BLaER1 treated with 17β-estradiol and CSF1 and Interleukin-3, amounts not matched to agents 10 nM and 100 nM (cell line): ENCODE data around the gene CPN2.

ENCODE experiments used
- H3K27ac ChIP-seq, 11 experiments: shearing (Covaris generic); formaldehyde crosslinking; 2 replicates each; pipeline ENCODE4 v1.8.1; 2022
- H3K27me3 ChIP-seq, 11 experiments: shearing (Covaris generic); formaldehyde crosslinking; 2 replicates each; pipeline ENCODE4 v1.8.1; 2022
- H3K36me3 ChIP-seq, 11 experiments: shearing (Covaris generic); formaldehyde crosslinking; 2 replicates each; pipeline ENCODE4 v1.8.1; 2022
- H3K4me1 ChIP-seq, 10 experiments: shearing (Covaris generic); formaldehyde crosslinking; 2 replicates each; pipeline ENCODE4 v1.8.1; 2022
- H3K4me2 ChIP-seq, 11 experiments: shearing (Covaris generic); formaldehyde crosslinking; 2 replicates each; pipeline ENCODE4 v1.8.1; 2022
- H3K4me3 ChIP-seq, 10 experiments: shearing (Covaris generic); formaldehyde crosslinking; 2 replicates each; pipeline ENCODE4 v1.8.1; 2022
- H3K9ac ChIP-seq, 11 experiments: shearing (Covaris generic); formaldehyde crosslinking; 2 replicates each; pipeline ENCODE4 v1.8.1; 2022
- H3K9me3 ChIP-seq, 11 experiments: shearing (Covaris generic); formaldehyde crosslinking; replicated peaks in 1 of 11; 2 replicates each; pipeline ENCODE4 v1.8.1; 2022
- H4K20me1 ChIP-seq, 11 experiments: shearing (Covaris generic); formaldehyde crosslinking; 2 replicates each; pipeline ENCODE4 v1.8.1; 2022
- Cebpa-rat ChIP-seq, 11 experiments: shearing (Covaris generic); IDR thresholded peaks; 2 replicates each; pipeline ENCODE4 v1.8.1; 2022

The CPN2 gene

DNA sequence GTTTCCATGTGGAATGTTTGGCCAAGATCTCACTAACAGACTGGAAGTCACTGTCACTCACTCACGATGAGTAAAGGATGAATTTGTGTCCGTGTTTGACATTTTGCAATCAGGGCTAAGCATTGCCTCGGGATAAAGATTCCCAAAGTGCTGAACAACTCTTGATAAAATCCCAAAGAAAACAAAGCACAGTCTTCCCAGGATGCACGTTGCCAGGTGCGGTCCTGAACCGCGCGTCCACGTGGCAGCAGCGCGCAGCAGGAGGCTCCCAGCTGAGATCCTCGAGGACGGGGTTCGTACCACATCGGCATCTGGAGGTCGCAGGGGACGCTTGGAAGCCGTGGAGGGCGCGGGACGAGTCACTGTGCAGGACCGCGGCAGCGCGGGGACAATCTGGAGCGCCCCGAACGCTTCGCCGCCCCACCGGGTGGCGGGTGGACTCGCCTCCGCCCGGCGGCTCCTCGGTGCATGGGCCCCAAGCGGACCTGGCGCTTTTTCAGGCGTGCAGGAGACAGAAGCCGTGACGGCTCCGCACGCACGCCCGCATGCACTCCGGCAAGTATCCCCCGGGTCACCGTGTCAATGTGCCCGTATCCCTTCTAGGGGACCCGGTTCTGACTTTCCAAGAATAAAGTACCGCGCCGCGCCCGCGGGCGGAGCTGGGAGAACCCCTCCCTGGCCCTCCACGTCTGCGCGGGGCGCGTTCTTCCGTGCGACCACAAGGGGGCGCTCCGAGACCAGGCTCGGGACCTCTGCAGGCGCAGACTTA is 17.7 kb downstream of the CPN2 start:
- peak overlapping the region; percentile 85 to 98 (median 93) for H3K4me2 ChIP-seq
- H3K9ac ChIP-seq: peak overlapping the region; percentile 7 to 71 (median 43); a peak in 15 of 22 replicates
- H3K4me3 ChIP-seq: peak overlapping the region; percentile 51 to 70 (median 59)
- H3K36me3 ChIP-seq: no peaks in the 10 kb centered on the region
- H3K9me3 ChIP-seq: no peaks in the 10 kb centered on the region
- TF ChIP-seq Cebpa-rat (IDR thresholded peaks at IDR 0.05): no peak
- H3K27me3 ChIP-seq: peaks cover 20 to 37% (median 27%) of the 10 kb centered on the region in 11 experiments
- no peaks in the 10 kb centered on the region; a peak in 2 of 22 replicates for H4K20me1 ChIP-seq
- H3K27ac ChIP-seq: no peak overlapping the region
- H3K4me1 ChIP-seq: peaks cover 15 to 36% (median 25%) of the 10 kb centered on the region in 10 experiments

DNA sequence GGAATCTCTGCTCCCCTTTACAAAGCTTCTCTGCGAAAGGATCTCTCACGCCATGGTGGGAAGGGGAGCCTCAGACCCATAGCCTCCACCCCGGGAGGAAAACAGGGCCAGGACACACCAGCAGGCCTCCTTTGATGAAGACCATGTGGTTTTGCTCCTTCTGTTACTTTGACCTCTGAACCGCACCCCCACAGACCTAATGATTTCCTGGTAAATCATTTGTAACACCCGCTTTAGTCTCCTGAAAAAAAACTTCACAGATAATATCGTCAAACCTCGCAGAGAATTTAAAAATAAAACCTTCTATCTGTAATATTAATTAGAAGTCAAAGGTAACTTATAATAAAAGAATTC is 18.3 kb downstream of the CPN2 start:
- no peak overlapping the region for H3K27ac ChIP-seq
- H3K9me3 ChIP-seq: no peaks in the 10 kb centered on the region
- TF ChIP-seq Cebpa-rat (IDR thresholded peaks at IDR 0.05): no peak
- H3K9ac ChIP-seq: no peak overlapping the region
- peak overlapping the region in 1 of 10 experiments; percentile 62; a peak in 3 of 20 replicates for H3K4me3 ChIP-seq
- peak overlapping the region in 4 of 11 experiments; percentile 87 to 97 (median 94); a peak in 7 of 22 replicates for H3K4me2 ChIP-seq
- H4K20me1 ChIP-seq: no peaks in the 10 kb centered on the region; a peak in 2 of 22 replicates
- peaks cover 20 to 37% (median 27%) of the 10 kb centered on the region in 11 experiments for H3K27me3 ChIP-seq
- H3K4me1 ChIP-seq: peaks cover 15 to 36% (median 25%) of the 10 kb centered on the region in 10 experiments
- H3K36me3 ChIP-seq: no peaks in the 10 kb centered on the region

DNA sequence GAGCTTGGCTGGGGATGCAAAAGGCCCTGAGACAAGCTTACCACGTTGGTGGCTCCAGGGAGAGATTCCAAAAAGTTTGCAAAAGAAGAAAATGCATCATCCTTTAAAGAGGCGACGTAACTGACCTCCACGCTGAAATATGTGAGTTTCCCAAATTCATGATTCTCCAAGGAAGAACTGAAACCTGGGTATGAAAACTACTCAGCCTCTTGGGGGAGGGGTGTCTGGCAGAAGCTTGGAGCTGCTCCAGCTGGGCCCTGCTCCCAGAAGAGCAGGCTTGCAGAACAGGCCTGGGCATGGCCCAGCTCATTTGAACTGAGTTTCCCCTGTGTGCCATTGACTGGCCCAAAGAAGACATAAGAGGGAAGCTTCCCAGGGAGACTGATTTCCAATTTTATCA is 20.5 kb downstream of the CPN2 start:
- Histone ChIP-seq H4K20me1 (no peaks in the 10 kb centered on the region; a peak in 2 of 22 replicates), H3K9ac (0 out of 22 replicates have a peak overlapping the region, but pooled peaks of 1 of the 11 experiments have one; percentile 36), H3K4me1 (peaks cover 11 to 20% (median 17%) of the 10 kb centered on the region in 10 experiments), H3K4me2 (peak overlapping the region in 10 of 11 experiments; percentile 8 to 58 (median 40); a peak in 16 of 22 replicates), H3K4me3 (no peak overlapping the region), H3K9me3 (peaks cover 0 to 16% (median 6%) of the 10 kb centered on the region in 11 experiments; a peak in 9 of 22 replicates), H3K27ac (no peak overlapping the region), H3K36me3 (no peaks in the 10 kb centered on the region), H3K27me3 (peaks cover 20 to 34% (median 26%) of the 10 kb centered on the region in 11 experiments)
- no peak for TF ChIP-seq Cebpa-rat (IDR thresholded peaks at IDR 0.05)

DNA sequence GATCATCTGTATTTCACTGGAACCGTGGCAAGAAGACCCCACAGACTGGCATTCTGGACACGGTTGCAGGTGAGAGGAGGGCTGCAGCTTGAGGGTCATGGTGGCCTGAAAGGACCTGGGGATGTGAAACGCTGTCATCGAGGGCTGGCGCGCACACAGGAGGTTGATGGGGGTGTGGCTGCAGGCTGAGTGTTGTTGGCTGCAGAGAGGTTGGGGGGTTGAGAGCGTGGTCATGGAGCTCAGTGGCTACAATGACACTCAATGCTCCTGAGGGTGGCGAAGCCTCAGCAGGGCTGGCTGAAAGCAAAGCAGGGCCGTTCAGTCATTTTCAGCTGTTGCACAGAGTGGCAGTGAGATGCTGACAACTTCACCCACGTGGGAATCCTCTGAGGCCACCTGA is 21.0 kb downstream of the CPN2 start:
- H3K27me3 ChIP-seq: peaks cover 20 to 31% (median 25%) of the 10 kb centered on the region in 11 experiments
- H3K4me3 ChIP-seq: no peak overlapping the region
- no peaks in the 10 kb centered on the region; a peak in 2 of 22 replicates for H4K20me1 ChIP-seq
- H3K4me1 ChIP-seq: peaks cover 8 to 17% (median 15%) of the 10 kb centered on the region in 10 experiments; a peak in 19 of 20 replicates
- peaks cover 0 to 20% (median 7%) of the 10 kb centered on the region in 11 experiments; a peak in 9 of 22 replicates for H3K9me3 ChIP-seq
- H3K9ac ChIP-seq: no peak overlapping the region
- no peaks in the 10 kb centered on the region for H3K36me3 ChIP-seq
- TF ChIP-seq Cebpa-rat (IDR thresholded peaks at IDR 0.05): no peak
- no peak overlapping the region for H3K27ac ChIP-seq
- H3K4me2 ChIP-seq: peak overlapping the region in 9 of 11 experiments; percentile 8 to 58 (median 48); a peak in 13 of 22 replicates

DNA sequence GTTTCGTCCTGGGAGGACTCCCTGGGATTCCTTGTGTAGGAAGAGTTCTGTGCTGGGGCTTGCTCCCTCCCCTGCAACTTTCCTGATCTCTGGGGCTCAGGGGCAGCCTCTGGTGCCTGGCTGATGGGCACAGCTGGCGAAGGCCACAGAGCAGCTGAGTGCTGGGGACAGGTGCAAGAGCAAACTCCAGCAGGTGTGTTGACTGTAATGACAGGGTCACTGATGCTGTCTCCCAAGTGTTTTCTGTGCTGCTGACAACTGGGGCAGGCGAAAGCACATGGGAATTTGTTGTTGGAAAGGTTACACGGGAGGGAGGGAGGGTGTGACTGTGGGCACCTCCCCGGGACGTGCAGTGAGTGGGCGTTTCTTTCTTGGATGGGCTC is 21.6 kb downstream of the CPN2 start:
- H3K36me3 ChIP-seq: no peaks in the 10 kb centered on the region
- H3K4me2 ChIP-seq: peak overlapping the region in 1 of 11 experiments; percentile 6; a peak in 1 of 22 replicates
- no peak overlapping the region for H3K9ac ChIP-seq
- peaks cover 0 to 21% (median 7%) of the 10 kb centered on the region in 11 experiments; a peak in 9 of 22 replicates for H3K9me3 ChIP-seq
- TF ChIP-seq Cebpa-rat (IDR thresholded peaks at IDR 0.05): no peak
- no peaks in the 10 kb centered on the region; a peak in 2 of 22 replicates for H4K20me1 ChIP-seq
- H3K27me3 ChIP-seq: peaks cover 20 to 31% (median 23%) of the 10 kb centered on the region in 11 experiments
- no peak overlapping the region for H3K4me3 ChIP-seq
- no peak overlapping the region for H3K27ac ChIP-seq
- H3K4me1 ChIP-seq: peaks cover 8 to 17% (median 15%) of the 10 kb centered on the region in 10 experiments; a peak in 19 of 20 replicates

DNA sequence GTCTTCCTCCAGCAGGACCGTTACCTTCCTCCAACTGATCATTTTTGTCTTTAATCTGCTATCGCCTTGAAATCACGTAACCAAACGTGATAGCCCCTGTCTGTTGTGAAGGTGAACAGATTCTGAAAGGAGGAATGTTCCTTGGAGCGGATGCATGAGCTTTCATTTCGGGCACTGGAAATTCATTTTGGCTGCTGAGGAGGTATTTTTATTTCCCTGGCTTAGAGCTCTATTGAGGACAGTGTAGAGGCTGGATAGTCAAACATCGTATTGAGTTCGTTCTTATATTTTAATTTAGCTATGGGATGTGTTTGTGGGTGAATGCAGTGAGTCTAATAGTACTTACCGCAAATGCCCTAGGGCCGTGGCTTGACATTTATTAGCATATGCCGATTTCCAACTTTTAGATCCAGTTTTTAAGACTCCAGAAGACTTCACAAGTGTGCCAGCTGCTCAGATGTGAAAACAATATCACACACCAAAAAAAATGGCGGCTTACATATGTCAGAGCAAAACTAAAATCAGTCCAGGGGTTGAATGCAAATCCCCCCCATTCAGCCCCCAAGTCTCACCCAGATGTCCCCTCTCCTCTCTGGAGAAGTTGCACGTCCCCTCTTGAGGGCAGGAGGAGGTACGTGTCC is 22.1 kb downstream of the CPN2 start:
- no peak for TF ChIP-seq Cebpa-rat (IDR thresholded peaks at IDR 0.05)
- Histone ChIP-seq H3K27ac (no peak overlapping the region), H3K36me3 (no peaks in the 10 kb centered on the region), H3K27me3 (peaks cover 20 to 31% (median 23%) of the 10 kb centered on the region in 11 experiments), H4K20me1 (no peaks in the 10 kb centered on the region; a peak in 2 of 22 replicates), H3K4me1 (peaks cover 8 to 21% (median 18%) of the 10 kb centered on the region in 10 experiments; a peak in 19 of 20 replicates), H3K4me3 (no peak overlapping the region), H3K4me2 (peak overlapping the region in 1 of 11 experiments; percentile 6; a peak in 1 of 22 replicates), H3K9ac (no peak overlapping the region), H3K9me3 (peaks cover 0 to 21% (median 7%) of the 10 kb centered on the region in 11 experiments; a peak in 9 of 22 replicates)

DNA sequence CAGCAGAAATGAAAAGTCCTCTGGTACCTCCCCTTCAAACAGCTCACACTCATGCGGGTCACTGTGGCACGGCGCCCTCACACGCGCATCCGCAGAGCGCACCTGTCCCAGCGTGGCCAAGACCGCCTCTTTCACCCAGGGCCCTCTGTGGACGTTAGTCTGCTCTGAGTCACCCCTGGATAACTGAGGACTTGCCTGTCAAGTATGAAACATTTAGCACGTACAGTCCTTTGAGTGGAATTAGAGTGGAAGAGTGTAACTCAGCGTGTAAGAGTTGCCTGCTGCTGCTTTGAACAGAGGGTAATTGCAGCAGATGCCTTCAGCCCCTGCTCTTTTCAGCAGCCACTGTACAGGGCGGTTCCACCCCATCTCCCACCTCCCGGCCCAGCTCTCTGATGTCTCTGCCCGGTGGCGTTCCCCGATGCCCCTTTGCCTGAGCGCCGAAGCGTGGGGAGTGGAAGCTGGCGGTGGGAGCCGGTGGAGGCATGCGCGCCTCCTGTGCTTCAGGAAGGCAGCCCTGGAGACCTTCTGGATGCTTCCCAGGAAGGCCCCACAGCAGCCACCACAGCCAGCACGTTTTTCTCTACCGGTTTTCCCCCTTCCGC is 23.0 kb downstream of the CPN2 start:
- peaks cover 0 to 21% (median 7%) of the 10 kb centered on the region in 11 experiments; a peak in 9 of 22 replicates for H3K9me3 ChIP-seq
- no peaks in the 10 kb centered on the region; a peak in 2 of 22 replicates for H4K20me1 ChIP-seq
- no peak for TF ChIP-seq Cebpa-rat (IDR thresholded peaks at IDR 0.05)
- H3K9ac ChIP-seq: no peak overlapping the region
- no peak overlapping the region for H3K4me2 ChIP-seq
- H3K4me1 ChIP-seq: peaks cover 8 to 22% (median 16%) of the 10 kb centered on the region in 10 experiments; a peak in 19 of 20 replicates
- H3K36me3 ChIP-seq: no peaks in the 10 kb centered on the region
- H3K27ac ChIP-seq: no peak overlapping the region
- no peak overlapping the region for H3K4me3 ChIP-seq
- peaks cover 14 to 26% (median 18%) of the 10 kb centered on the region in 11 experiments for H3K27me3 ChIP-seq

DNA sequence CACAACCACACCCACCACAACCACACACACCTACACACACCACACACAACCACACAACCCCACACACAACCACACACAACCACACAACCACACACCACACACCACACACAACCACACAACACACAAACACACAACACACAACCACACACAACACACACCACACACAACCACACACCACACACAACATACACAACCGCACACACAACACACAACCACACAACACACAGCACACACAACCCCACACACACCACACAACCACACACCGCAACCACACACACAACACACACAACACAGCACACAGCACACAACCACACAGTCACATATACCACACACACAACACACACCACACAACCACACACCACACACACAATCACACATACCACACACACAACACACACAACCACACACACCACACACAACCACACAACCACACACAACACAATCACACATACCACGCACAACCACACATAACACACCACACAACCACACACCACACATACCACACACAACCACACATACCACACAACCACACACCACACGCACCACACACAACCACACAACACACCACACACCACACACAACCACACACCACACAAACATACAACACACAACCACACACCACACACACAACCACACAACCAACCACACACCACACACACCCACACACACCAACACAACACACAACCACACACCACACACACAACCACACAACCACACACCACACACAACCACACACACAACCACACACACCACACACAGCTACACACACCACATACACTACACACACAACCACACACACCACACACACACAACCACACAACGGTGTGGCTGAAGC is 23.7 kb downstream of the CPN2 start:
- H3K27me3 ChIP-seq: peaks cover 7 to 19% (median 10%) of the 10 kb centered on the region in 11 experiments
- no peak for TF ChIP-seq Cebpa-rat (IDR thresholded peaks at IDR 0.05)
- H3K9me3 ChIP-seq: peaks cover 0 to 21% (median 7%) of the 10 kb centered on the region in 11 experiments; a peak in 9 of 22 replicates
- H3K4me2 ChIP-seq: no peak overlapping the region
- H3K27ac ChIP-seq: no peak overlapping the region
- H3K9ac ChIP-seq: no peak overlapping the region
- H4K20me1 ChIP-seq: no peaks in the 10 kb centered on the region; a peak in 2 of 22 replicates
- peaks cover 8 to 27% (median 16%) of the 10 kb centered on the region in 10 experiments; a peak in 19 of 20 replicates for H3K4me1 ChIP-seq
- H3K36me3 ChIP-seq: no peaks in the 10 kb centered on the region
- H3K4me3 ChIP-seq: no peak overlapping the region
